ENCODE results near the gene MAP3K6.
A peak's percentile ranks its signal among the peaks of the same experiment; 100 is the strongest.

The MAP3K6 gene

GRCh38 chr1:27335506-27336422 is 31.0 kb downstream of the MAP3K6 start:
- DNase-seq (ENCODE audit: low spot score): no peak

- no peak for DNase-seq (ENCODE audit: low spot score)
Measured at GRCh38 chr1:27333717-27334279, 33.0 kb downstream of the MAP3K6 start.

- peak; percentile 82 for DNase-seq (ENCODE audit: low spot score)
Measured at GRCh38 chr1:27332536-27333281, 34.1 kb downstream of the MAP3K6 start.

- no peak for DNase-seq (ENCODE audit: low spot score)
Measured at GRCh38 chr1:27331922-27332321, 34.8 kb downstream of the MAP3K6 start.

- no peak for DNase-seq (ENCODE audit: low spot score)
Measured at GRCh38 chr1:27331426-27331825, 35.3 kb downstream of the MAP3K6 start.

- DNase-seq (ENCODE audit: low spot score): no peak
Measured at GRCh38 chr1:27330786-27331185, 36.0 kb downstream of the MAP3K6 start.

- DNase-seq (ENCODE audit: low spot score): no peak
Measured at GRCh38 chr1:27327964-27328363, 38.8 kb downstream of the MAP3K6 start.

- no peak for DNase-seq (ENCODE audit: low spot score)
Measured at GRCh38 chr1:27325286-27325685, 41.5 kb downstream of the MAP3K6 start.

- no peak for DNase-seq (ENCODE audit: low spot score)
Measured at GRCh38 chr1:27322569-27323240, 44.1 kb downstream of the MAP3K6 start.

- peak; percentile 98 for DNase-seq (ENCODE audit: low spot score)
Measured at GRCh38 chr1:27321813-27322568, 44.8 kb downstream of the MAP3K6 start, which contains the start of gene TMEM222. TSS of gene TMEM222 (plus strand) at chr1:27322163. CDS start at chr1:27322198, 35 bp downstream.

- DNase-seq (ENCODE audit: low spot score): no peak
Measured at GRCh38 chr1:27318596-27318995, 48.2 kb downstream of the MAP3K6 start.

GRCh38 chr1:27318136-27318535 is 48.6 kb downstream of the MAP3K6 start:
- no peak for DNase-seq (ENCODE audit: low spot score)

- no peak for DNase-seq (ENCODE audit: low spot score)
Measured at GRCh38 chr1:27316860-27317259, 49.9 kb downstream of the MAP3K6 start.

- DNase-seq (ENCODE audit: low spot score): no peak
Measured at GRCh38 chr1:27314737-27315136, 52.0 kb downstream of the MAP3K6 start.

- DNase-seq (ENCODE audit: low spot score): no peak
Measured at GRCh38 chr1:27314169-27314568, 52.6 kb downstream of the MAP3K6 start.

GRCh38 chr1:27307874-27308598 is 58.7 kb downstream of the MAP3K6 start:
- DNase-seq (ENCODE audit: low spot score): no peak

GRCh38 chr1:27306892-27307761 is 59.6 kb downstream of the MAP3K6 start:
- DNase-seq (ENCODE audit: low spot score): no peak

GRCh38 chr1:27306071-27306470 is 60.7 kb downstream of the MAP3K6 start:
- no peak for DNase-seq (ENCODE audit: low spot score)

Measured in hepatic stellate cell (primary cell).